MV-4-11 (cell line): Measurements from ENCODE around the gene JAM2.

Source experiments
- DNase-seq: peaks from one replicate; lab custom pipeline; 2025; lab: John Stamatoyannopoulos, UW

The JAM2 gene

GRCh38 chr21:25717491-25718147, 78.6 kb downstream of the JAM2 start:
- DNase-seq, result no peak

DNA sequence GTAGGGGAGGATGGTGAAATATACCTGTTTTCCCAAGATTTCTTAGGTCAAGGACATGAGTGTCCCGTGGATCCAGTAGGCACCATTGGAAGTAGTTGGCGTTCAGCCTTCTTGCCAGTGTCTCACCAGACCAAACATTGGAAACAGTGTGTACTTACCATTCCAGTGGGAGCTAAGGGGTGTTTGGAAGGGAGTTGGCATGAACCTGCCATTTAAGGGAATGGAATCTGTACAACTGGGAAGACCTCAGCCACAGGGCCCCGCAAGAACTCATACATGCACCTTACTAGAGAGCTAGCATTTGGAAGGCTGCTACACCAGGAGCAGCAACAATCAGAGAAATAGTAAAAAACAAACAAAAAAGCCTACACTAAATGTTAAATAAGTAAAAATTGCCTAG, 82.9 kb downstream of the JAM2 start:
- DNase-seq, result no peak

DNA sequence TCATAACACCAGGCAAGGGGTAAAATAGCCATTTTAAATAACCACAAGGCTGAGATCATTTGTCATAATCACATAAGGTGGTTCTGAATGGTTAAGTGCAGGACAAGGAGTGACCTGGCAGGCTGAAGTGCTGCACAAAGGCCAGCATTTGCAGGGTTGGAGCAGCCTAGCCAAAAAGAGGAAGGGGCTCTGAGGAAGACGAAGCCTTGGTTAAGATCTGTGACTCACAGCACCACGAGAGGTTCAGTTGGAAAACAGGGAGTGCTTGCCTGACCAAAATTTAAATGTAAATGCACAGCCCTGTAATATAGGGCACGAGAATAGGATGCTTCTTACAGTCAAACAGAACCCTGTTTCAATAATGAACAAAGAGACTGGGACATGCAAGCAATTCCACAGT, 83.6 kb downstream of the JAM2 start:
- DNase-seq, result peak; percentile 78

DNA sequence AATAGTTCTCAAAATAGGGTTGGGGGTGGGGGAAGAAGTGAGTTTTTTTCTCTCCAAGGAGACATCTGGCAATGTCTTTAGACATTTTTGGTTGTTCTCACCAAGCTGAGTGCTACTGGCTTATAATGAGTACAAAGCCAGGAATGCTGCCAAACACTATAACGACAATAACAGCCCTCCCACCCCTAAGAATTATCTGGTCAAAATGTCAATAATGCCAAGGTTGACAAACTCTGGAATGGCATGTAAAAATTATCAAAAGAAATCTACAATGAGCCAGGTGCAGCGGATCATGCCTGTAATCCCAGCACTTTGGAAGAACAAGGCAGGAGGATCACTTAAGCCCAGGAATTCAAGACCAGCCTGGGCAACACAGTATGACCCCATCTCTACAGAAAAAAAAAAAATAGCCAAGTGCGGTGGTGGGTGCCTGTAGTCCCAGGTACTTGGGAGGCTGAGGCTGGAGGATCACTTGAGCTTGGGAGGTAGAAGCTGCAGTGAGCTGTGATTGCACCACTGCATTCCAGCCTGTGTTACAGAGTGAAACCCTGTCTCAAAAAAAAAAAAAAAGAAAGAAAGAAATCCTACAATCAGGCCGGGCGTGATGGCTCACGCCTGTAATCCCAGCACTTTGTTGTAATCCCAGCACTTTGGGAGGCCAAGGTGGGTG, 93.2 kb downstream of the JAM2 start:
- DNase-seq, result no peak

GRCh38 chr21:25733859-25734653, 95.0 kb downstream of the JAM2 start:
- DNase-seq, result no peak

- no peak for DNase-seq
Observed at GRCh38 chr21:25734654-25734903, 95.5 kb downstream of the JAM2 start.

- peak; percentile 98 for DNase-seq
Observed at GRCh38 chr21:25734904-25735645, 96.0 kb downstream of the JAM2 start, which contains the start of the genes ATP5PF and GABPA. TSS of gene ATP5PF (minus strand) at chr21:25734904. CDS start at chr21:25729794, 5,110 bp downstream. TSS of gene GABPA (plus strand) at chr21:25734972. CDS start at chr21:25741599, 6,627 bp downstream.

DNA sequence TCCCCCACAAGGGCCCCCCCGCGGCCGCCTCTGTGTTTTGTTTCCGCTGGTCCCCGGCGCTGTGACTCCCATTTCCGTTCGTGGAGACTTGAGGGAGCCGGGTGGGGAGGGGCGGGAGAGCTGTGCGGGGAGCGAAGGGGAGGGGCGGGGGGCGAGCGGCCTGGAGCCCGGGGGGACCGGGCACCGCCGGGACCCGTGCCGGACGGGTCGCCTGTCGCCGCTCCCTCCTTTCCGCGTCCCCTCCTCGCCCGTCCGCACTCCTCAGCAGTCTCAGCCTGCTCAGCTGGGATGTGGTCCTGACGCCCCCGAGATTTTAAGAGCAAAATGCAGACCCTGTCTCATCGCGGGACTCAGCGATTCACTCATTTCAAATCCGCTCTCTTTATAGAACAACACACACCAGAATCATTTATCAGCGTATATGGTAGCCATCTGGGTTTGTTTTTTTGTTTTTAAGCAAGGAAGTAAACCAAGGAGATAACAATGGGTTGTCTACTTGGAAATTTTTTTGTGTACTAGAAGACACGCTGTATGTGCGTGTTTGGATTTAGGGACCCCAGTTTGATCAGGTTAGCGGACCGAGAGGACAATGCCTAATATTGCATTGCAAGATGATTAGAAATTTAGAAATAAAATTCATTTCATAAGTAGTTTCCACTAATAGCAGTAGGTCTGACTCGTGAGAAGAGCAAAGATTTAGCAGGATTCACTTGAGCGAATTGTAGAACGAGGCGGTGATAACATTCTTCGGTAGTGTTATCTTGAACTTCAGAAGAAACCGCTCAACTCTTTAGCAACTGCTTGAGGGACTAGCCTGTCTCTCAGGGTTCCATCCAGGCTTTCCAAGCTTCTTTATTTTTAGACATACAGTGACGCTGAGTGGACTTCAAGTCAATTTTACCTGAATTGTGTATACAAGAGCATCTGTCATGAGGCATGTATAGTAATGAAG, 96.9 kb downstream of the JAM2 start:
- peak; percentile 55 for DNase-seq

DNA sequence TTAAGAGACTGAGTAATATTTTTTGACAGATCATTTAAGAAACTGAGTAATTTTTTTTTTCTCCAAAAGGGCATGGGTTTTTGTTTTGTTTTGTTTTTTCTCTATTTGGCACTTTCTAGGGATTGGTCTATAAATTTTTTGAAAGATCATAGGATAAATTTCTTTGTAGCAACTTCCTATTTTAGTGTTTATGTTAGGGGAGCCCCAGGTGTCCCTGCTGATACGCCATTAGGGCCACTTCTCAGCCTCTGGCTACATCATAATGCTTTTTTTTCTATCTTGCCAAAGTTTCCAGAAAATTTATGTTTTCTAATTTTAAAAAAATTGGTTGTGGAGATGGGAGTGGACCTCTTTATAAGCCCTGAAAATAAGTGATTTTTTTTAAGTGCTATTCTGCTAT, 98.4 kb downstream of the JAM2 start:
- no peak for DNase-seq

DNA sequence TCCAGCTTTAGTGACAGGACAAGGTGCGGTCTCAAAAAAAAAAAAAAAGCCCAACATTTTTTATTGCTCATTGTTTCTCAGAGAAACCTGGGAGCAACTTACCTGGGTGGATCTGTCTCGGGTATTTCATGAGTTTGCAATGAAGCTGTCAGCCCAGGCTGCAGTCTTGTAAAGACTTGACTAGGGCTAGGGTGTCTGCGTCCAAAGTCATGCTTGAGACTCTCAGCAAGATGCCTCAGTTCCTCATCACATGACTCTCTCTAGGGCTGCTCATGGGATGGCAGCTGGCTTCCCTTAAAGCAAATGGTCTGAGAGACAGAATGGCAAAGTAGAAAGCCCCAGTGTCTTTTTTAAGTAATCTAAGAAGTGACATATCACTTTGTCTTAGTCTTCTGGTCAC, 103.8 kb downstream of the JAM2 start:
- no peak for DNase-seq

- DNase-seq, result no peak
Observed at GRCh38 chr21:25744854-25745253, 105.8 kb downstream of the JAM2 start.

- peak; percentile 77 for DNase-seq
Observed at GRCh38 chr21:25750085-25750484, 111.0 kb downstream of the JAM2 start.

DNA sequence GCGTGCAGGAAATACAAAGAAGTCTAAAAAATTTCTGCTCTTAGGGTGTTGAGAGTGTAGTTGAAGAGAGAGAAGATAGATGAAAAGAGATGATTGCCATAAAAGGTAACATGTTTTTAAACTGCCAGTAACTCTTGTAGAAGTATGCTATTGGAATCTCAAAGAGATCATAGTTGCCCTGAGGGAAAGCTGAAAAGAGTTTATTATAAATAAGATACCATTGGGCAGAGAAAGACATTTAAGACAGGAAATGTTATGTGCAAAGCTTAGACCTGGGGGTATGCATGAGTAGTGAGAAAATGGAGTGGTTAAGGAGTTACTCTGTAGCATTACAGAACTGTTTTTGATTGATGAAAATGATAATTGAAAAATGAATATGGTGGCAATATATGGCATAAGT, 113.4 kb downstream of the JAM2 start:
- DNase-seq, result no peak

DNA sequence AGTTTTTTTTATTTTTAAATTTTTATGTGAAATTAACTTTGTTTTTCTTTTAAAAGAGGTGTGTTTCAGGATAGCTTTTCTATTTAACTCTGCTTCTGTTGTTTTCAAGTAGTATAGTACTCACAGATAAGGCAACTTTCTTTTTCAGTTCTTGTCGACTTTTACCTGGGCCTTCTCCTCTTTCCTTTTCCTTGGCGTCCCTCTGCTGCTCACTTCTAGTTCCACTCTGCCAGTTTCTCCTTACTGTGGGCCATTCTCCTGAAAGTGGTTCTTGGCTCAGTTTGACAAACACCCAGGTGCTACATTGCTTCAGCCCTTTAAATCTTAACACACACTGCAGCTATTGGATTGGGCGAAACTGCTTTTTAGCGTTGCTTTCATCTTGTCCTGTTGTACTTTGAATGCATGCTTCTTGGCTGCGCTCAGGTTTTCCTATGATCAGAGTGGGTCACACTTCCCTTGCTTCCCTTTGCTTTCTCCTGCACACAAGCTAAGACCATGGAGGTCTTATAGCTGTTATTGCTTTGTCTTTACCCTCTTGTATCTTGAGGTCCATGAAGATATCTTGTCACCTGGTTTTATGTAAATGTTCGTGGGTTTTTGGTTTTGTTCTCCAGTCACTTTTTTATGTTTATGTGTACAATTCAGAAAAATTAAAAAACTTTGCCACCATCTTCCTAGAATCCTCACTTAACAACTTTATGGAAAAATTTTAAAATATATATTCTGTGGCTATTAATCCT, 117.3 kb downstream of the JAM2 start:
- no peak for DNase-seq

GRCh38 chr21:25757531-25757930, 118.5 kb downstream of the JAM2 start:
- no peak for DNase-seq

DNA sequence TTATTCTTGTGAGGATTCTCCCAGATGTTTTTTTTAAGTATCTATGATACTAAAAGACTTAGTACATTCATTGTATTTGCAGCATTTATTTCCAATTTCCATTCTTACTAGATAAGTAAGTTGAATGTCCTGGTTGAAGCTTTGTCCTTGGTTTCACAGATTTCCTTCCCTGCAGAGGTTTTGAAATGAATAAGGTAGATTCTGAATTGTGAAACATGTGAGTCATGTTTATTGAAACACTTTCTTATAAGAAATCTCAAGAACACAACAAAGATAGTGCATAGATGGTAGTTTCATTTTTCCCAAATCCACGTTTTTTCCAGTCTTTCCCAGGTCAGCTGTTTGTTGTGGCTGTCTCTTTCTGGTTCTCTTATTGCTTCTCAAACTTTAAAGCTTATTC, 120.5 kb downstream of the JAM2 start:
- DNase-seq, result no peak

DNA sequence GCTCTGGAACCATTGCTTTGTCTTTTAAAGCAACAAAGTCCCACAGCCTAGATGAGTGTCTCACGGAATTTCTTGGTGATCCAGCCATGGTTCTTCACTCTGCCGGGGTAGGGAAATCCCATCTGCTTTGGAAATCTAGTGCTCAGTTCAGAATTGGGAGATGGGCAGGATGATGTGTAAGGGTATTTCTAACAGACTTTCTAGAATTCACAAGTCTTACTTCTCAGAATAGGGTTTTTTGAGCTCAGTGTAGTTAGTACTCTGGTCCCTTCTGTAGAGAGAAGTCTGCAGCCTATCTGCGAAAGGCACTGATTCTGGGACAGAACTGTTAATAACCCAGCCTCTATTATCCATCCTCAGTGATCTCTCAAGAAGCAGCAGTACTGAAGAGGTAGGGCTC, 121.0 kb downstream of the JAM2 start:
- no peak for DNase-seq

DNA sequence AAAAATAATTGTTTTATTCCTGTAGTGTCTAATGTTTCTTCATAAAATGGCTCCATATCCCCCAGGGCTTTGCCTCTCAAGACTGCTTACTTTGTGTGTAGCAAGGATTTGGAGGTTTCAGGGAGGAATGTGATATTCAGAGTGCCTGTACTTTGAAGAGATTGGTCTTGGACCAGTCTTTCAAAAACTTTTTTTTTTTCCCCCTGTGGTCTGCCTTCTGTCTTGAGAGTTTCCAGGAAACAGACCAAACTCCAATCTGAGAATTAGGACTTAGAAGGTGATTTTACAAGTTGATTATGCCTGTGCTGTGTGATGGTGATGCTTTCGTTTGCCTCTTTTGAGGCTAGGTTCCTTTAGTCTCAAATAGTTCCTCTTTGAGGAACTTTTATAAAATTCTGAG, 121.6 kb downstream of the JAM2 start:
- DNase-seq, result no peak

DNA sequence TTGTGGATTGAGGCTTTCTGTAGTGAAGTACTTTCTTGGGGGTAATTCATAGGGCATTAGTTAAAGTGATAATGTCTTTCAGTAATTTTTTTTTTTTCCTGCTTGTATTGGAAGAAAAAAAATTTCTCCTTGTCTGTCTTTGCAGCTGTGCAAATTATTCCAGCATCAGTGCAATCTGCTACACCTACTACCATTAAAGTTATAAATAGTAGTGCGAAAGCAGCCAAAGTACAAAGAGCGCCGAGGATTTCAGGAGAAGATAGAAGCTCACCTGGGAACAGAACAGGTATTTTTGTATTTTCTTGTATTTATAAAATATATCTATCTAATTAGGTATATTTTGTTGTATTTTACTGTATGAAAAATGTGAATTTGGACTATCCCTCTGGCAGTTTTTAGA, 125.0 kb downstream of the JAM2 start:
- no peak for DNase-seq
